Fibroblast of lung (primary cell): ENCODE results near the gene CHAD. TPM values are rescaled to one million over a fixed set of nuclear protein-coding genes. Genes with fewer than 3 reads are reported as not detected.

Experiments used
- DNase-seq, 2 donors: peaks; one replicate each; pipeline versions ENCODE4 v3.0.0 to v3.0.0-alpha.2; 2010; ENCODE audit warnings: low read depth in 2 of 2
- H2AFZ ChIP-seq: 2 replicates; pipeline ENCODE4 v1.5.1; 2012; ENCODE audit warnings: low read length, control low read depth, inconsistent platforms
- H3K27ac ChIP-seq: 2 replicates; pipeline ENCODE4 v1.5.1; 2011; ENCODE audit warnings: low read length, control low read depth; ENCODE audit not compliant: insufficient read depth
- H3K27me3 ChIP-seq: 2 replicates; pipeline ENCODE4 v1.5.1; 2011; ENCODE audit warnings: mild to moderate bottlenecking, low read length; ENCODE audit not compliant: control insufficient read depth, insufficient read depth
- H3K36me3 ChIP-seq: 2 replicates; pipeline ENCODE4 v1.5.1; 2011; ENCODE audit warnings: low read length; ENCODE audit not compliant: control insufficient read depth, insufficient read depth
- H3K4me1 ChIP-seq: 2 replicates; pipeline ENCODE4 v1.5.1; 2011; ENCODE audit warnings: low read length; ENCODE audit not compliant: control insufficient read depth, insufficient read depth; ENCODE audit errors: extremely low read depth
- H3K4me2 ChIP-seq: 2 replicates; pipeline ENCODE4 v1.5.1; 2011; ENCODE audit warnings: low read length, control low read depth; ENCODE audit not compliant: insufficient read depth; ENCODE audit errors: extremely low read depth
- H3K4me3 ChIP-seq, 4 experiments: fragments of 200-600 bp in 1 of 4; sonication (generic) in 1 of 4; replicated peaks in 1 of 4; 2 replicates each; pipeline ENCODE4 v1.5.1; 2011 to 2016; ENCODE audit warnings: low read length in 4 of 4, low read depth in 3 of 4, mild to moderate bottlenecking in 3 of 4, control low read depth in 2 of 4, inconsistent platforms in 1 of 4, mixed read lengths in 1 of 4; ENCODE audit not compliant: insufficient read depth in 1 of 4; ENCODE audit errors: control extremely low read depth in 1 of 4
- H3K79me2 ChIP-seq: 2 replicates; pipeline ENCODE4 v1.5.1; 2012; ENCODE audit warnings: mild to moderate bottlenecking, low read length, inconsistent platforms; ENCODE audit not compliant: control insufficient read depth, insufficient read depth
- H3K9ac ChIP-seq: 2 replicates; pipeline ENCODE4 v1.5.1; 2011; ENCODE audit warnings: mild to moderate bottlenecking, low read length, control low read depth; ENCODE audit not compliant: insufficient read depth
- H3K9me3 ChIP-seq: 2 replicates; pipeline ENCODE4 v1.5.1; 2012; ENCODE audit warnings: low read depth, low read length; ENCODE audit not compliant: control insufficient read depth, insufficient read depth
- H4K20me1 ChIP-seq: 2 replicates; pipeline ENCODE4 v1.5.1; 2011; ENCODE audit warnings: low read length; ENCODE audit not compliant: control insufficient read depth, insufficient read depth; ENCODE audit errors: extremely low read depth
- EZH2 ChIP-seq: IDR thresholded peaks from 2 replicates; pipeline ENCODE4 v1.5.1; 2012; ENCODE audit warnings: low read length, control low read depth, mild to moderate bottlenecking; ENCODE audit errors: missing control alignments
- polyA plus RNA-seq, 2 donors: library from polyadenylated mRNA; depleted of rRNA in 1 of 2; stranded (reverse) in 1 of 2; unstranded in 1 of 2; fragments of >200 nt; gene quantifications; 2 replicates each; pipeline ENCODE4 v1.2.1, GENCODE V29; 2011 to 2012; ENCODE audit warnings: missing spikeins in 1 of 2
- total RNA-seq: library from RNA; depleted of rRNA; stranded (reverse); fragments of >200 nt; gene quantifications from 2 replicates; pipeline ENCODE4 v1.2.1, GENCODE V29; 2014
- TF ChIP-seq, protein P1 (sequence below), 2 donors: IDR thresholded peaks in 1 of 2; conservative IDR thresholded peaks in 1 of 2; 1 replicate in 1 of 2; 2 replicates in 1 of 2; pipeline ENCODE4 v1.5.1; 2011 to 2012; ENCODE audit warnings: low read length in 2 of 2, control low read depth in 1 of 2, inconsistent platforms in 1 of 2, low read depth in 1 of 2, mild to moderate bottlenecking in 1 of 2

Gene CHAD
- total and polyA plus RNA-seq, 2 donors (not counting 1 experiment from before 2014, with no cell fraction given): not detected

DNA sequence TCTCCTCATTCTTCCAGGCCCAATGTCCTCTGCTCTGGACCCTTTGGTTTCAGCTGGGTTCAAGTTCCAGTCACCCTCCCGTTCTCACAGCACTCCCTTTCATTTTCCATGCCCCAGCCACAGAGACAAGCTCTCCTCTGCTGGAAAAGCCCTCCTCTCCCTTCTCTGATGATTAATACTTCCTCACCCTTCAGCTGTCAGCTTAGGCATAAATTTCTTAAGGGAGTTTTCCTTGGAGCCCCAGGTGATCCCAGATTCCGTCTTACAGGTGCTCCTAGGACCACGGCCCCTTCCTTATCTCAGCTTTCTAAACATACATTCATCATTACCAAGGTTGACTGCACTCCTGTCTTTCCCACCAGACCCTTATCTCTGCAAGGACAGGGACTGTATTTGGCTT lies 10.4 kb downstream of the CHAD start:
- DNase-seq: no peak
- Histone ChIP-seq H2AFZ (no peak overlapping the region), H3K4me3 (no peak overlapping the region), H3K9me3 (no peaks in the 10 kb centered on the region), H3K4me2 (no peak overlapping the region), H3K79me2 (no peaks in the 10 kb centered on the region), H3K36me3 (no peaks in the 10 kb centered on the region), H3K27me3 (no peaks in the 10 kb centered on the region), H3K27ac (no peak overlapping the region), H3K4me1 (no peaks in the 10 kb centered on the region), H3K9ac (no peak overlapping the region), H4K20me1 (no peaks in the 10 kb centered on the region)
- TF ChIP-seq EZH2: no peak
- TF ChIP-seq, protein P1, sequence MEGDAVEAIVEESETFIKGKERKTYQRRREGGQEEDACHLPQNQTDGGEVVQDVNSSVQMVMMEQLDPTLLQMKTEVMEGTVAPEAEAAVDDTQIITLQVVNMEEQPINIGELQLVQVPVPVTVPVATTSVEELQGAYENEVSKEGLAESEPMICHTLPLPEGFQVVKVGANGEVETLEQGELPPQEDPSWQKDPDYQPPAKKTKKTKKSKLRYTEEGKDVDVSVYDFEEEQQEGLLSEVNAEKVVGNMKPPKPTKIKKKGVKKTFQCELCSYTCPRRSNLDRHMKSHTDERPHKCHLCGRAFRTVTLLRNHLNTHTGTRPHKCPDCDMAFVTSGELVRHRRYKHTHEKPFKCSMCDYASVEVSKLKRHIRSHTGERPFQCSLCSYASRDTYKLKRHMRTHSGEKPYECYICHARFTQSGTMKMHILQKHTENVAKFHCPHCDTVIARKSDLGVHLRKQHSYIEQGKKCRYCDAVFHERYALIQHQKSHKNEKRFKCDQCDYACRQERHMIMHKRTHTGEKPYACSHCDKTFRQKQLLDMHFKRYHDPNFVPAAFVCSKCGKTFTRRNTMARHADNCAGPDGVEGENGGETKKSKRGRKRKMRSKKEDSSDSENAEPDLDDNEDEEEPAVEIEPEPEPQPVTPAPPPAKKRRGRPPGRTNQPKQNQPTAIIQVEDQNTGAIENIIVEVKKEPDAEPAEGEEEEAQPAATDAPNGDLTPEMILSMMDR (conservative IDR thresholded peaks at IDR 0.05 in 1 of 2, IDR thresholded peaks at IDR 0.05 in 1 of 2; ENCODE audit: low read depth in 1 of 2, low read length in 2 of 2): no peak

DNA sequence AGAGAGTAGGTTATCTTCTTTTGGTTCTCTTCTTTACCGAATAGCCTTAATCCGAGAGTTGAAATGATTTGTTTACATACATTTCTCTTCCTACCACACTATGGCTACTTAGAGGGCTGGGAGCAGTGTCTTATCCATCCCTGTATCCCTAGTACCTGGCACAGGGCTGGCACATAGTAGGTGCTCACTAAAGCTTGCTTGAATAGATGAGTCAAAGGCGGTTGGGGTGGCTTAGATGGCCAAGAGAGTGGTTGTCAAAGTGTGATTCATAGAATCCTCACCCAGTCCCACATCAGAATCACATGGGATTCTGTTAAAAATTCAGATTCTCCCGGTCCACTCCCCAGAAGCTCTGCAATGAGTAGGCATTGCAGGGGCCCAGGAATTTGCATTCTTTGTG lies 11.1 kb downstream of the CHAD start:
- TF ChIP-seq, protein P1 (conservative IDR thresholded peaks at IDR 0.05 in 1 of 2, IDR thresholded peaks at IDR 0.05 in 1 of 2; ENCODE audit: low read depth in 1 of 2, low read length in 2 of 2): no peak
- TF ChIP-seq EZH2: no peak
- no peak overlapping the region for H3K27ac ChIP-seq
- no peak for DNase-seq

DNA sequence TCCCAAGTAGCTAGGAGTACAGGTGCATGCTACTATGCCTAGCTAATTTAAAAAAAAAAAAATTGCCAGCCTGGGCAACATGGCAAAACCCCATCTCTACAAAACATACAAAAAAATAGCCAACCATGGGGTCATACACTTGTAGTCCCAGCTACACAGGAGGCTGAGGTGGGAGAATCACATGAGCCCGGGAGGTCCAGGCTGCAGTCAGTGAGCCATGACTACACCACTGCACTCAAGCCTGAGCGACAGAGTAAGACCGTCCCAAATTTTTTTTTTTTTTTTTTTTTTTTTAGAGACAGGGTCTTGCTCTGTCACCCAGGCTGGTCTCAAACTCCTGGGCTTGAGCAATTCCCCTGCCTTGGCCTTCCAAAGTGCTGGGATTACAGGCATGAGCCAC lies 14.8 kb downstream of the CHAD start:
- Histone ChIP-seq H3K36me3 (no peaks in the 10 kb centered on the region), H4K20me1 (no peaks in the 10 kb centered on the region), H3K4me1 (no peaks in the 10 kb centered on the region), H3K4me3 (no peak overlapping the region), H3K9ac (no peak overlapping the region), H3K79me2 (no peaks in the 10 kb centered on the region), H3K27ac (no peak overlapping the region), H3K4me2 (no peak overlapping the region), H2AFZ (no peak overlapping the region), H3K9me3 (no peaks in the 10 kb centered on the region), H3K27me3 (no peaks in the 10 kb centered on the region)
- TF ChIP-seq, protein P1 (conservative IDR thresholded peaks at IDR 0.05 in 1 of 2, IDR thresholded peaks at IDR 0.05 in 1 of 2; ENCODE audit: low read depth in 1 of 2, low read length in 2 of 2): no peak
- TF ChIP-seq EZH2: no peak
- DNase-seq: no peak

More for the DNA sequence above, 11.1 kb downstream of the CHAD start:
- H2AFZ ChIP-seq: no peak overlapping the region
- H3K36me3 ChIP-seq: no peaks in the 10 kb centered on the region
- no peaks in the 10 kb centered on the region for H4K20me1 ChIP-seq
- H3K4me2 ChIP-seq: no peak overlapping the region
- H3K9me3 ChIP-seq: no peaks in the 10 kb centered on the region
- no peaks in the 10 kb centered on the region for H3K79me2 ChIP-seq
- H3K9ac ChIP-seq: no peak overlapping the region
- no peak overlapping the region for H3K4me3 ChIP-seq
- H3K27me3 ChIP-seq: no peaks in the 10 kb centered on the region
- H3K4me1 ChIP-seq: no peaks in the 10 kb centered on the region
